Activated naive CD8-positive, alpha-beta T cell treated with anti-CD3 and anti-CD28 coated beads, Interleukin-2, amount 50 U/mL, for 24 hours (primary cell): ENCODE results near the gene CEBPA.
"Not testable (repeated sequence)": the region's sequence is repeated elsewhere in the genome, so short reads cannot be mapped to it uniquely, and the experiment has no call there.

ENCODE experiments used
- ATAC-seq: fragments of 150-1000 bp; cut with Tn5 transposase; one replicate; pipeline ENCODE4 v1.10.0; 2021
- DNase-seq: peaks from one replicate; pipeline ENCODE4 v3.0.0; 2021
- H3K27ac Mint-ChIP-seq: one replicate; pipeline ENCODE4 v1.8.0; 2021; ENCODE audit warnings: mild to moderate bottlenecking, mixed read lengths
- H3K27me3 Mint-ChIP-seq: one replicate; pipeline ENCODE4 v1.8.0; 2021; ENCODE audit warnings: mixed read lengths
- H3K36me3 Mint-ChIP-seq: one replicate; pipeline ENCODE4 v1.8.0; 2021; ENCODE audit warnings: low read depth, mixed read lengths
- H3K4me1 Mint-ChIP-seq: one replicate; pipeline ENCODE4 v1.8.0; 2021; ENCODE audit warnings: mixed read lengths
- H3K4me3 Mint-ChIP-seq: one replicate; pipeline ENCODE4 v1.8.0; 2021; ENCODE audit warnings: mild to moderate bottlenecking, moderate library complexity, mixed read lengths
- H3K9me3 Mint-ChIP-seq: one replicate; pipeline ENCODE4 v1.8.0; 2021; ENCODE audit warnings: mixed read lengths

CEBPA gene

GRCh38 chr19:33299051-33299688 is 3.2 kb downstream of the CEBPA start:
- no peak overlapping the region for H3K4me3 Mint-ChIP-seq
- H3K9me3 Mint-ChIP-seq = no peaks in the 10 kb centered on the region
- DNase-seq (no peak), ATAC-seq (no peak)
- H3K27ac Mint-ChIP-seq = no peak overlapping the region
- H3K4me1 Mint-ChIP-seq = peaks cover 1% of the 10 kb centered on the region
- H3K27me3 Mint-ChIP-seq = peaks cover 29% of the 10 kb centered on the region
- no peaks in the 10 kb centered on the region for H3K36me3 Mint-ChIP-seq

GRCh38 chr19:33298146-33298911 is 4.0 kb downstream of the CEBPA start:
- H3K9me3 Mint-ChIP-seq = no peaks in the 10 kb centered on the region
- DNase-seq = no peak
- H3K27me3 Mint-ChIP-seq = peaks cover 29% of the 10 kb centered on the region
- no peaks in the 10 kb centered on the region for H3K36me3 Mint-ChIP-seq
- no peak overlapping the region for H3K27ac Mint-ChIP-seq
- no peak overlapping the region for H3K4me3 Mint-ChIP-seq
- ATAC-seq = no peak
- peaks cover 1% of the 10 kb centered on the region for H3K4me1 Mint-ChIP-seq

GRCh38 chr19:33297401-33298145 is 4.8 kb downstream of the CEBPA start:
- no peak for ATAC-seq
- Mint-ChIP-seq H3K4me3 (no peak overlapping the region), H3K9me3 (no peaks in the 10 kb centered on the region), H3K27ac (no peak overlapping the region), H3K4me1 (peaks cover 1% of the 10 kb centered on the region), H3K36me3 (no peaks in the 10 kb centered on the region), H3K27me3 (peaks cover 32% of the 10 kb centered on the region)
- no peak for DNase-seq

- Mint-ChIP-seq H3K27ac (no peak overlapping the region), H3K4me1 (peaks cover 1% of the 10 kb centered on the region), H3K9me3 (no peaks in the 10 kb centered on the region), H3K36me3 (no peaks in the 10 kb centered on the region), H3K4me3 (no peak overlapping the region), H3K27me3 (peaks cover 32% of the 10 kb centered on the region)
- ATAC-seq (no peak), DNase-seq (no peak)
These were observed 5.8 kb downstream of the CEBPA start for GRCh38 chr19:33296488-33296971.

GRCh38 chr19:33295621-33296487 is 6.5 kb downstream of the CEBPA start:
- no peak for ATAC-seq

GRCh38 chr19:33295046-33295445 is 7.3 kb downstream of the CEBPA start:
- not testable (repeated sequence) for DNase-seq, H3K4me3 Mint-ChIP-seq, ATAC-seq, H3K36me3 Mint-ChIP-seq, H3K4me1 Mint-ChIP-seq, H3K9me3 Mint-ChIP-seq, H3K27ac Mint-ChIP-seq
- peaks cover 20% of the 10 kb centered on the region for H3K27me3 Mint-ChIP-seq

More at GRCh38 chr19:33295621-33296487, 6.5 kb downstream of the CEBPA start:
- no peak for DNase-seq
- peaks cover 28% of the 10 kb centered on the region for H3K27me3 Mint-ChIP-seq
- H3K4me1 Mint-ChIP-seq = peaks cover 1% of the 10 kb centered on the region
- no peak overlapping the region for H3K4me3 Mint-ChIP-seq
- no peaks in the 10 kb centered on the region for H3K9me3 Mint-ChIP-seq
- no peak overlapping the region for H3K27ac Mint-ChIP-seq
- H3K36me3 Mint-ChIP-seq = no peaks in the 10 kb centered on the region

- no peak for DNase-seq
- Mint-ChIP-seq H3K27ac (no peak overlapping the region), H3K4me3 (no peak overlapping the region), H3K36me3 (no peaks in the 10 kb centered on the region), H3K27me3 (peaks cover 17% of the 10 kb centered on the region), H3K4me1 (peaks cover 1% of the 10 kb centered on the region), H3K9me3 (peaks cover 6% of the 10 kb centered on the region)
- no peak for ATAC-seq
These were observed 8.1 kb downstream of the CEBPA start for GRCh38 chr19:33294058-33294798.

- Mint-ChIP-seq H3K27me3 (peaks cover 18% of the 10 kb centered on the region), H3K4me3 (no peak overlapping the region)
These were observed 8.9 kb downstream of the CEBPA start for GRCh38 chr19:33293255-33294057.

GRCh38 chr19:33292595-33293254 is 9.6 kb downstream of the CEBPA start:
- Mint-ChIP-seq H3K27ac (no peak overlapping the region), H3K27me3 (peaks cover 21% of the 10 kb centered on the region), H3K4me1 (no peaks in the 10 kb centered on the region), H3K4me3 (no peak overlapping the region), H3K9me3 (peaks cover 20% of the 10 kb centered on the region), H3K36me3 (no peaks in the 10 kb centered on the region)
- DNase-seq = no peak
- no peak for ATAC-seq

More at GRCh38 chr19:33293255-33294057, 8.9 kb downstream of the CEBPA start:
- ATAC-seq (no peak), DNase-seq (no peak)
- Mint-ChIP-seq H3K36me3 (no peaks in the 10 kb centered on the region), H3K4me1 (no peaks in the 10 kb centered on the region), H3K27ac (no peak overlapping the region), H3K9me3 (peaks cover 13% of the 10 kb centered on the region)

GRCh38 chr19:33291623-33292534 is 10.5 kb downstream of the CEBPA start:
- Mint-ChIP-seq H3K27me3 (peaks cover 18% of the 10 kb centered on the region), H3K9me3 (peaks cover 21% of the 10 kb centered on the region), H3K36me3 (no peaks in the 10 kb centered on the region), H3K27ac (no peak overlapping the region), H3K4me1 (peaks cover 3% of the 10 kb centered on the region), H3K4me3 (no peak overlapping the region)
- no peak for ATAC-seq
- no peak for DNase-seq

GRCh38 chr19:33290956-33291622 is 11.2 kb downstream of the CEBPA start:
- Mint-ChIP-seq H3K27ac (no peak overlapping the region), H3K27me3 (peaks cover 20% of the 10 kb centered on the region), H3K4me3 (no peak overlapping the region), H3K9me3 (peaks cover 21% of the 10 kb centered on the region), H3K4me1 (peaks cover 6% of the 10 kb centered on the region), H3K36me3 (no peaks in the 10 kb centered on the region)
- DNase-seq = no peak
- ATAC-seq = no peak
